Measurements from ENCODE around the gene LMAN1.

Gene LMAN1

DNA sequence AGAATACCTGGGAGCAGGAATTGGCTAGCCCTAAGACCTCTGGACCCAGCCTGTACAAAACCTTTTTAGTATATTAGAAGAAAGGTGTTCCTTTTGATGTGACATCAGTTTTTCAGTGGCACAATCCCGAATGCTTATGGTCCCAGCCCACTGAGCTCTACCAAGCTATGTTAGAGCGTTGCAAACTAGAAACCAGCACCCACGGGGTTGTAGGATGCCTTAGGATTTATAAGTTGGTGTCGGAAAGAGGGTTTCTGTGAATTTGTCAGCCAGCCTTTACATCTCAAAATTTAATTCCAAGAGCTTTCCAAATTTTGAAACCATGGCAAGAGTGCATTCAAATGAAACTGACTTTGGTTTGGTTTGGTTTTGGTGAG is 499 bp upstream of the LMAN1 start:
- DNase-seq = no peak

- DNase-seq = no peak
These were observed 702 bp downstream of the LMAN1 start for GRCh38 chr18:59358414-59358711.

DNA sequence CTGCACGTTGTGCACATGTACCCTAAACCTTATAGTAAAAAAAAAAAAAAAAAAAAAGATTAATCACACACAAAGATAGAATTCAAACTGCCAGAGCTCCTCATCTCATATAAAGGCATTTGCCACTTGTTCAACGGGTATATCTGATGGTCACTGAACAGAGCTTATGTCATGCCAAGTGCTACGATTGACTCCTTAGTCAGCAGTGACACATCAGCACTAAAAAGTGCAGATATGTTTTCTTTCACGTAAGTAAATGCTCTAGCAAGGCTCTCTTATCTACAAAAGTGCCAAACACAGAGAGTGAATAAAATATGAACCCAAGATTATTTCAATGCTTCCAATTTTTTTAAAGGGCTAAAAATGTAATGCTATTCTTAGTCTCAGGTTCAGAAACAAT is 1.1 kb downstream of the LMAN1 start:
- DNase-seq = peak in 1 of 2 donors; percentile 43

GRCh38 chr18:59354731-59355130 is 4.3 kb downstream of the LMAN1 start:
- DNase-seq = no peak

DNA sequence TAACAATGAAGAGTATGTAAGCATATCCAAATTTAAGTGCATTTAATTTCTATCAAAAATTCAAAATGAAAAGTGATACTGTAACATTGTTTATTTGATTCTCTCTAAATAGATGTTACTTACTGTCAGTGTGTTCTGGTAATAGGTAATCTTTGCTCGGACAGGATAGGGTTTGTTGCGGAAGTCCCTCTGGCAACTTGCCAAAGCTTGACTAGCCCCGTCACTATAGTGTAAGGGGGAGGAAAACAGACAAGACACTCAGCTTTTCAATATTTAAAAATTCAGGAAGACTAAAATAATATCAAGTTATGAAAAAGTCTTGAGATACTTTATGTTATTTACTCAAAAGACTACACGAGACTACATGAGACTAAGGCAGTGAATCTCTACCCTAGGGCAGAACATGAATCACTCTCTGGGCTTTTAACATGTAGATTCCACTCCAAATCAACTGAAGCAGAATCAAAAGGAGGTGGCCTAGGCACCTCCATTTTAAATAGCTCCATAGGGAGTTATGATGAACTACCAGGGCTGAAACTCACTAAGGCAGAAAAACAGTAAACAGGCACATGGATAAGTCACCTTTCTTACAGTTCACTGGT is 5.9 kb downstream of the LMAN1 start:
- no peak for DNase-seq

DNA sequence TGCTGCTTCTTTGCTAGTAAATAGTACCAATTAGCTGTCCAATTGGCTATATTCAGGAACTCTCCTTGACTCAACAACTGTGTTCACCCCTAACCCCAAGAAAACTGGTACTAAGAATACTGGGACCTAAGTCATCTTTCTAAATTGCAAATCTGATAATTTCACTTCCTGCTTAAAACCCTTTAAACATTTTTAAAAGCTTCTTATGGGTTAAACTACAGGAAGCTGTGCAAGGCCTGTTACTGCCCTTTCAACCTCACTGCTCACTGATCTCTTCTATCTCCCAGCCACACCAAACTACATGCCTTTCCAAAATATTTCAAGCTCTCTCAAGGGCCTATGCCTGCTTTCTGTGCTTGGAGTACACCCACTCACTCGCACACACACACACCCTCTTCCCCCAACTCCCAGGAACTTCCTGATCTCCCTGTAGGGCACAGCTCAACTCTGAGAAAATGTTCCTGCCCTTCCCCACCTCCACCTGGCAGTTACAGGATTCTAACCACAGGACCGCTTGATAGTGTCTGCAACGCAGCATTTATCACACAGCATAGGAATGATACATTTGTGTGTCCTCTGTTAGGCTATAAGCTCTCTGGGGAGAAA is 6.7 kb downstream of the LMAN1 start:
- no peak for DNase-seq

DNA sequence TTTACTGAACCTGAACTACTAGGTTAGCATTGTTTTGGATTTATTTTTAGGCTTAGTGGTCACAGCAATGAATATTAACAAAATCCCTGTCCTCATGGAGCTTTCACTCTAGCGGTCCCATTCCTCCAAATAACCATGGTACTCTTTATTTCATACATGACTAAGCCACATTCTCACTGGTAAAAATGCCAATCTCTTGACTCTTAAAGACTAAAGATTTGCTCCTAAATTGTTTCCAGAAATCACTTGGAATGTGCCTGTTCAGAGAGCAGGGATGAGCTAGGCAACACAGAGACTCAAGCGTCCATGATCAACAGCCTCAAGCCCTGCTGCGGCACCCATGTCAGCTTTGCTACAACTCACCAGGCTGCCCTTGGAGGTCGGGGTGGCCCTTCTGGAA is 13.5 kb downstream of the LMAN1 start:
- DNase-seq = no peak

- no peak for DNase-seq
These were observed 14.1 kb downstream of the LMAN1 start for GRCh38 chr18:59344996-59345395.

DNA sequence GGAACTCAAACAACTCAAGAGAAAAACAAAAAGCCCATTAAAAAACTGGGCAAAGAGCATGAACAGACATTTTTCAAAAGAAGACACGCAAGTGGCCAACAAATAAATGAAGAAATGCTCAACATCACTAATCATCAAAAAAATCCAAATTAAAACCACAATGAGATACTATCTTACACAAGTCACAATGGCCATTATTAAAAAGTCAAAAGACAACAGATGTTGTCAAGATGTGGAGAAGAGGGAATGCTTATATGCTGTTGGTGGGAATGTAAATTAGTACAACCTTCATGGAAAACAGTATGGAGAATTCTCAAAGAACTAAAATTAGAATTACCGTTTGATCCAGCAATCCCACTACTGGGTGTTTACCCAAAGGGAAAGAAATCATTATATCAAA is 15.1 kb downstream of the LMAN1 start:
- DNase-seq = no peak

DNA sequence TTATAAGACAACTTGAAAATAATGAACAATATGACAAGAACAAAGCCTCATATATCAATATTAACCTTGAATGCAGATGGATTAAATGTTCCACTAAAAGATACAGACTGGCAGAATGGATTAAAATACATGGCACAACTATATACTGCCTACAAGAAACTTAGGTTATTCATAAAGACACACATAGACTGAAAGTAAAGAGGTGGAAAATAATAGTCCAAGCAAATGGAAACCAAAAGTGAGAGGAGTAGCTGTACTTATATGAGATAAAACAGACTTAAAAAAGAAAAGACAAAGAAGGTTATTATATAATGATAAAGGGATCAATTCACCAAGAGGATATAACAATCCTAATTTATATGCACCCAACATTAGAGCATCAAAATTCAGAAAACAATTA is 18.2 kb downstream of the LMAN1 start:
- DNase-seq = no peak

- no peak for DNase-seq
These were observed 18.8 kb downstream of the LMAN1 start for GRCh38 chr18:59340312-59340711.

DNA sequence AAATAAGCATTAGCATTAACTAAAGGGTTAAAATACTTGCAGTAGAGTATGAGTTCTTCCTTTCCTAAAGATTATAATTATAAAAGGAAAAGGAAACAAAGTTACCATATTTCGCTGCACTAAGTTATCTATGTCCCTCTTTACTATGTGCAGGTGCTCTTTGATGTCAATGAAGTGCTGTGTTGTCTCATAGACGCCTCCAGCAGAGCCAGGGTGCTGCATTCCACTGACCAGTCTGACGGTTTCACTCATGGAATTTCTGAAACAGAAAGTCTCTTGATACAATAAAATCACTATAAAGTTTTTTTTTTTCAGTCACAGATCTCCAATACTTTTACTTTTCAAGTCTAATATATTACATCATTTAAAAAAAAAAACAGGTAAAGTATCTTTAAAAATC is 26.1 kb downstream of the LMAN1 start:
- no peak for DNase-seq

DNA sequence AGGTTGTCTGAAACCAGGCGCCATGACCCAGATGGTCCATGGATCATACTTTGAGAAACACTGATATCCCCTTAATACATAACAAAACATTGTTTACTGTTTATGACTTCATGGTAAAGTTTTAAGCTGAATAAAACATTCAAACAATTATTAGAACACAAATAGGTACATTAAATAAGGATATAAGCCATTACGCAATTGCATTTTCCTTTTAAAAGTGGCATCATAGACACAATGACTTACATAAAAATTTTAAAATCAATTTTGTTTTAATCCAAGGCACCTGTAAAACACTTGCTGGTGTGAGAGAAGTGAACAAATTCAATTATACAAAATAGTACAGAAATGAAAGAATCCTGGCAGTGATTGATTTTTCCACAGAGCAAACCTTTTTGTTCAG is 30.4 kb downstream of the LMAN1 start:
- DNase-seq = no peak

GRCh38 chr18:59325965-59326364 is 33.1 kb downstream of the LMAN1 start:
- no peak for DNase-seq

- no peak for DNase-seq
These were observed 34.5 kb downstream of the LMAN1 start for GRCh38 chr18:59324623-59324971.

DNA sequence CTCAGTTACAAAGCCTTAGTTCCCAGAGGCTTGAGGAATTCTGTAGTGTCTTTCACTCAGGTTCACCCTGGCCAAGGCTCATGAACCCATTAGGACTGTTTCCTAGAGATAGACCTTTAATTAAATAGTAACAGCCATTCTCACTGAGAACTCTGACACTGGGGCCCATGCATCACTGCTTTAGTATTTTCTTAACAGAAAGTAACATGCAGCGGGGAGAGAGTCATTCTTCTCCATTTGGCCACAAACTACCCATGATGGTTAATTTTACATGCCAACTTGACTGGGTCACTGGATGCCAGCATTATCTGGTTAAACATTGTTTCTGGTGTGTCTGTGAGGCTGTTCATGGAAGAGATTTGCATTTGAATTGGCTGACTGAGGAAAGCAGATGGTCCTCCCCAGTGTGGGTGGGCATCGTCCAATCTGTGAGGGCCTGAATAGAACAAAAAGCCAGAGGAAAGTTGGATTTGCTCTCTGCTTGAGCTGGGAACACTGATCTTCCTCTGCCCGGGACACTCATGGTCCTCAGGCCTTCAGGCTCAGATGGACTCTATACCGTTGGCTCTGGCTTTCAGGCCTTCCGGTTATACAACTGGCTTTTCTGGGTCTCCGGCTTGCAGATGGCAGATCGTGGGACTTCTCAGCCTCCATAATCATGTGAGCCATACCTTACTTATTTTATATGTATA is 35.0 kb downstream of the LMAN1 start:
- no peak for DNase-seq

GRCh38 chr18:59318460-59319050 is 40.5 kb downstream of the LMAN1 start, which contains the start of gene CPLX4:
Gene CPLX4, minus strand, starts transcription at chr18:59318649. Its CDS starts 187 bp downstream, at chr18:59318462.
- no peak for DNase-seq

GRCh38 chr18:59311631-59312030 is 47.4 kb downstream of the LMAN1 start:
- DNase-seq = no peak

DNA sequence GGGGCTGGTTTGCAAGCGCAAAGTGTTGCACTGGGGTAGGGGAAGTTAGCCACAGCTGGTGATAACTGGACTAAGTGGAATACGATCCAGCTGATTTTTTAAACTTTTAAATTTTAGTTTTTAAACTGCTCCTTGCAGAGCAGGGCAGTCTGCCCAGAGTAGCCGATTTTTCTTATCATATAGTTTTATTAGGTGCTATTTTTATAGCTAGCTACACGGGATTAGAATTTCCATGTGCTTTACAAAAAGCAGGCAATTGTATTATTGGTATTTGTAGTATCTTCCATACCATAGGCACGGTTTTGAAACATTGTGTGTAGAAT is 50.2 kb downstream of the LMAN1 start:
- DNase-seq = no peak

DNA sequence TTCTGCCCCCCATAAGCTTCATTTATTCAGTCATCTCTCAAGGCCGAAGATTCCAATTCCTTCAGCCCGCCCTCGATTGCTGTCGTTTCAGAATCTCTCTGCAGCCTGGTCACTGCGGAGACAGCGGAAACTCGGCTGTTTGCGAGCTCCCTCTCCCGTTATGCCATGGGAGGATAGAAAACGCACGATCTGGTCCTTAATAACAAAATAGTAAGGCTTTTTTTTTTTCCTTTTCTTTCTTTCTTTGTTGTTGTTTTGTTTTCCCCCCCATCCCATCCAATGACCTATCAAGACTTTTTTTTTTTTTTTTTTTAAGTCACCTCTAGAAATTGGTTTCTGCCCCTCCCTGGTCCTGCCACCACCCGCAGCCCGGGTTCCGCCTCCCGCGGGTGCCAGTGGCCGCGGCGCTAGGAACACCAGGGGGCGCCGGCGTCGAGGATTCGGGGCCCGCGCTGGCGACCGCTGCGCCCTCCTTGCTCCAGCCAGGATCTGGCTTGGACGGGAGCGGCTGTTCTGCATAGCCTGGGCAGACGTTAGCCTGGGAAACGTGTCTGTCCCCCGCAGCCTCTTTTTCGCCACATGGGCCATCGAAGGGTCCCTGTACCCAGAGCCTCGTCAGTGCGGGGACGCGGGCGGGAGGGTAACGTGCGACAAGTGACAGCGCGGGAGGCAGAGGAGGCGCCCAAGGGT is 50.7 kb downstream of the LMAN1 start:
- peak; percentile 25 to 61 for DNase-seq

- no peak for DNase-seq
These were observed 52.4 kb downstream of the LMAN1 start for GRCh38 chr18:59306640-59307039.

- DNase-seq = no peak
These were observed 53.8 kb downstream of the LMAN1 start for GRCh38 chr18:59305295-59305694.

DNA sequence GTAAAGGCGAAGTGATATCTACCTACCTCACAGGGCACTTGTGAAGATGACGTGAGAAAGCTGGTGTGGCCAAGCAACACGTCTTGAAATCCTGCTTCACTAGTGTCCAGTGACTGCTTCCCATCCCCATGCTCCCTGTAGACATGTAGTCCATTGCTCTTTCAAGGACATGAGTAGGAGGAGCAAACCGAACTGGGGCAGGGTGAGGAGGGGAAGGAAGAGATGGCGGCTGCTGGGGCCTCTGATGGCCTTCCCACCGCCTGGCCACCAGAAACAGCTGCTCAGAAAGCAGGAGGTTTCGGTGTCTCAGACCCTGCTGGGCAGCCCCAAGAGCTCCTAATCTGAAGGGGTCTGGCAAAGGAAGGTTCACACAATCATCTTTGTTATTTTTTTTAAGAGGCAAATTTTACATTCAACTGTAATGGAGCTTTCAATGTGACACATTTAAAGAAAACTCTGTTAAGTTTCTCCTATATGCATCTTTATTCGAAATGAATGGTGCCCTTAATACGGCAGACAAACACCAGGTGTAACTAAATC is 55.3 kb downstream of the LMAN1 start:
- no peak for DNase-seq

DNA sequence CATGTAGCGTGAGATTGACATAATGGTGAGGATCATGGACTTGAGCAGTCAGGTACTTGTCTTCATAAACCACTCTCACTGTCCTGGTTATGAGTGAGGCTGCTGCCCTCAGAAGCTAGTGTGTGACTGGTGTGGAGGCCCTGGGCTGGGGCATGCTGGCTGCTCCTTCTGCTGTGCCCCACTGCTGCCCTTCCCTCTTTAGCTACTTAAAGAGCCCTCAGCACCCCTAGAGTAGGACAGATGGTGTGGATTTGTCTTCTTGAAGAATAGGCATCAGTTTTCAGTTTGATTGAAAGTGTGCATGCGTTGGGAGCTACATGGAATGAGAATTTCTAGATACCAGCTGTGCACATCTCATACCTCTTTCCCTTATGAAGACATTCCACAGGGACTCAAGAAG is 56.1 kb downstream of the LMAN1 start:
- DNase-seq = no peak

Measured in CD4-positive, alpha-beta T cell treated with Interferon alpha-2 for 1 hour (primary cell).